GM12875 (cell line): ENCODE data around the gene MILR1.

Experiments used
- H3K4me3 ChIP-seq: one replicate; pipeline ENCODE4 v1.5.1; 2011; ENCODE audit warnings: low read depth, low read length, control low read depth
- TF ChIP-seq, protein P1 (sequence below): IDR thresholded peaks from 2 replicates; pipeline ENCODE4 v1.5.1; 2011; ENCODE audit warnings: low read depth, mild to moderate bottlenecking, control low read depth, inconsistent platforms, low read length, moderate library complexity, borderline replicate concordance; ENCODE audit not compliant: insufficient read depth

The MILR1 gene

DNA sequence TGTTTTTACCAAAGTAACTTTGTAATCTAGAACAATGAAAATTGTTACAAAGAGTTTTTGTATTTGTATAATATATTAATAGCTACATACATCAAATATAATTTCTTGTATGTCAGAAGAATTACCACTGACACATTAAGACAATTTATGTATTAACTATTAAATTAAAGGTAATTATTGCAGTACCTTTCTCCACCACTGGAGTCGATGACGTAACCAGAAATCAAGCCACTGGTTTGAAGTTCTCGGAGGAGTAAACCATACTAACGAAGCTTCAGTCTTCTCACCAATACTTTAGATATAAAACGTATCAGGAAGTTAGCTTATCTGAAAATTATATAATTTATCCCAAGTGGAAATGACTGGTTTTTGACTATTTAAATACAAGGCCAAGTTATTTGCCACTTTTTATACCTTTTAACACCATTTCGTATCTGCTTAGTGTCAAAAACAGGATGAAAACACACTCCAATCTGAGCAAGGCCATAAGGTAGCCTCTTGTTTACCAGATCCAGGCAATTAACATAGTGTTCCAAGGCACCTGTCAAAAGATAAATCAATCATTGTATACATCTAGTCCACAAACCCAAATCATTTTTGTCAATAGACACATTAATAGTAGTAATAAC is 43.7 kb downstream of the MILR1 start:
- TF ChIP-seq, protein P1, sequence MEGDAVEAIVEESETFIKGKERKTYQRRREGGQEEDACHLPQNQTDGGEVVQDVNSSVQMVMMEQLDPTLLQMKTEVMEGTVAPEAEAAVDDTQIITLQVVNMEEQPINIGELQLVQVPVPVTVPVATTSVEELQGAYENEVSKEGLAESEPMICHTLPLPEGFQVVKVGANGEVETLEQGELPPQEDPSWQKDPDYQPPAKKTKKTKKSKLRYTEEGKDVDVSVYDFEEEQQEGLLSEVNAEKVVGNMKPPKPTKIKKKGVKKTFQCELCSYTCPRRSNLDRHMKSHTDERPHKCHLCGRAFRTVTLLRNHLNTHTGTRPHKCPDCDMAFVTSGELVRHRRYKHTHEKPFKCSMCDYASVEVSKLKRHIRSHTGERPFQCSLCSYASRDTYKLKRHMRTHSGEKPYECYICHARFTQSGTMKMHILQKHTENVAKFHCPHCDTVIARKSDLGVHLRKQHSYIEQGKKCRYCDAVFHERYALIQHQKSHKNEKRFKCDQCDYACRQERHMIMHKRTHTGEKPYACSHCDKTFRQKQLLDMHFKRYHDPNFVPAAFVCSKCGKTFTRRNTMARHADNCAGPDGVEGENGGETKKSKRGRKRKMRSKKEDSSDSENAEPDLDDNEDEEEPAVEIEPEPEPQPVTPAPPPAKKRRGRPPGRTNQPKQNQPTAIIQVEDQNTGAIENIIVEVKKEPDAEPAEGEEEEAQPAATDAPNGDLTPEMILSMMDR = peak; percentile 14; the same call in 1 of the 2 replicates
- no peak overlapping the region for H3K4me3 ChIP-seq

DNA sequence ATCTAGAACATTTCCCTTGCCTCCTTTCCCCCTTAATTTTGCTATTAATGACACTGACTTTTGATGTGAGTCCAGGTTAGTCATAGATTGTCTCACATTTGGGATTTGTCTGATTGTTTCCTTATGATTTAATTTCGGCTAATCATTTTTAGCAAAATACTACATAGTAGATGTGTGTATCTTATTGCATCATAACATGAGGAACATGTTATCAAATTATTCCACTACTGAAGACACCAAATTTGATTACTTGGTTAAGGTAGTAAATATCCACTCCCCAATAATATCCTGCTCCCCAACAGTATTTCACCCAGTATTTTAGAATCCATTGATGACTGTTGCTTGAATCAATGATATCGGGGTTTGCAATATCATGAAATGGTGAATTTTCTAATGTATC is 45.2 kb downstream of the MILR1 start:
- TF ChIP-seq, protein P1 = no peak
- no peak overlapping the region for H3K4me3 ChIP-seq

DNA sequence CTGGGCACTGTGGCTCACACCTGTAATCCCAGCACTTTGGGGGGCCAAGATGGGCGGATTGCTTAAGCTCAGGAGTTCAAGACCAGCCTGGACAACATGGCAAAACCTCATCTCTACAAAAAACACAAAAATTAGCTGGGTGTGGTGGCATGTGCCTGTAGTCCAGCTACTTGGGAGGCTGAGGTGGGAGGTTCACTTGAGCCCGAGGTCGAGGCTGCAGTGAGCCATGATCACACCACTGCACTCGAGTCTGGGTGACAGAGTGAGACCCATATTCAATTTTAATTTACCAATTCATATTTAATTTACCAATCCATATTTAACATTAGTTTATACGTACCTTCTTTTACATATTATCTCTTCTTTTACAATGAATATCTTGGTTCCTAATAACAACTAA is 46.4 kb downstream of the MILR1 start:
- H3K4me3 ChIP-seq = peak overlapping the region; percentile 11

DNA sequence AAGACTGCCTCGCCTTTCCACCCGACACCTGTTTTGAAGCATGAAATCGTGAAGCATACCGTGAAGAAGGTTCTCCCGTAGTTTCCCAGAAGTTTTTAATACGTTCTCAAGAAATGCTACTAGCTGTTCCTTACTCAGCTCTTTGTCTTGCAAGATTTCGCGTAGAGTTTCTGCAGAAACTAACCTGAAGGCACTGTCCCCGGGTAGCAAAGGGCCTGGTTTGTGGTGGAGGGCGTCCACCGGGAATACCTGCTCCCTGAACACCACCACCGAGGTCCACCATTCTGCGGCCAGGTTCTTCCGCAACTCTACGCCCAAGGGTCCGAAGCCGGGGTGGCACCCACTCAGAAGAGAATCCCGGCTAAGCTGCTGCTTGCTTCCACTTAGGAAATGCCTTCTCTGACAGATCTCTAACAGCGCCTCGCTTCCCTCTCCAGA is 47.5 kb downstream of the MILR1 start:
- H3K4me3 ChIP-seq = peak overlapping the region; percentile 73
- TF ChIP-seq, protein P1 = no peak

DNA sequence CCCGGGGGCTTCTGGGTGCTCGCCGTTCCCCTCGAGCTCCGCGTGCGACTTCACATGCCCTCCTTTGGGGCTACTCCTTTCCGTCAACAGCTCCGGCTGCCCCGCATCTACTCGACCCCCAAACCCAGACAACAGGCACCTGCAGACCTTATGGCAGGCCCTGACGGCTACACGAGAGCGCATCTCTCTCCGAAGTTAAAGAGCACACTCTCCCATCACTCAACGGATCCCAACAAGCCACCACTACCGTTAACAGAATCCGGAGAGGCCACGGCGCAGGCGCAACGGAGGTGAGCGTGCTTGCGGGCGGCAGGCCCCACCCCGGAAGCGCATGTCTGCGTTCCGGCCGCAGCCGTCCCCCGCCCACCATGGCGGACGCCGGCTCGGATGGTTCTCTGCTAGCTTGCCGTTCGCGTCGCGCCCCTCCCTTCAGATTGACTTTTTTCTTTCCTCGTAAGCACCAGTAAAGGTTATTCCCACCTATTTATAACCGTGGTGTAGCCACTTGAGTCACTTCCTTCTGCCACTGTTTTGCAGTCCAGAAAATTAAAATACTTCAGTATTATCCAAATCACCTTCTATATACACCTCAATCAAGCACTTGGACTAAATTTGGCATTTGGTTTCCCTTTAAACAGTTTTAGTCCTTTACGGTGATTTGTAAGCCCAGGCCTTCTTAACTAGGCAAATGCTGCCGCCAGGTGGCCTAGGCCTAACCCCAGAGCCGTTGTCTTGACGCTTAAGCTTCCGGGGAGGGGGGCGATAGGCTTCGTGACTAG is 48.1 kb downstream of the MILR1 start, which contains the start of gene POLG2:
Gene POLG2 (minus strand): TSS at position 269 of the 779 bp plus-strand sequence. CDS start 86 bp downstream, at position 183.
- TF ChIP-seq, protein P1 = peak; percentile 61; the same call in 1 of the 2 replicates
- H3K4me3 ChIP-seq = peak within 1 kb of the TSS; percentile 73

DNA sequence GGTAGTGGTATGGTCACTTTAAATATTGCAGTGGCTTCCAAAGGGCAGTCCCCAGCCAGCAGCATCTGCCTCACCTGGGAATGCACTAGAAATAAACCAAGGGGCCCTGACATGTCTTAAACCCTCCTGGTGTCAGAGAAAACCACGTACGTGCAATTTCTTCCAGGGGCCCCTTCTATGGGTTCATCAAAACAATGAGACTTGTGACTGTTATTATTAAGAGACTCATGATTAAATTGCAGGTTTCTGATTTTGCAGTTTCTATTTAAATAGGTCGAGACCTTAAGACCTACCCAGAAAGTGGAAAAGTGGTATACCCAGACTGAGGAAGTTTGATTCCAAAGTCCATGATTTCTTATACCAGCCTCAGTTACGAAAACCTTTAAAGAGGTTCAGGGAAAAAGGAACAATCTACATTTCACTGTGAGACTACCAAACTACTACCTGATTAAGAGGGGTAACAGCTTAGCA is 48.7 kb downstream of the MILR1 start:
- TF ChIP-seq, protein P1 = no peak
- no peak overlapping the region for H3K4me3 ChIP-seq

DNA sequence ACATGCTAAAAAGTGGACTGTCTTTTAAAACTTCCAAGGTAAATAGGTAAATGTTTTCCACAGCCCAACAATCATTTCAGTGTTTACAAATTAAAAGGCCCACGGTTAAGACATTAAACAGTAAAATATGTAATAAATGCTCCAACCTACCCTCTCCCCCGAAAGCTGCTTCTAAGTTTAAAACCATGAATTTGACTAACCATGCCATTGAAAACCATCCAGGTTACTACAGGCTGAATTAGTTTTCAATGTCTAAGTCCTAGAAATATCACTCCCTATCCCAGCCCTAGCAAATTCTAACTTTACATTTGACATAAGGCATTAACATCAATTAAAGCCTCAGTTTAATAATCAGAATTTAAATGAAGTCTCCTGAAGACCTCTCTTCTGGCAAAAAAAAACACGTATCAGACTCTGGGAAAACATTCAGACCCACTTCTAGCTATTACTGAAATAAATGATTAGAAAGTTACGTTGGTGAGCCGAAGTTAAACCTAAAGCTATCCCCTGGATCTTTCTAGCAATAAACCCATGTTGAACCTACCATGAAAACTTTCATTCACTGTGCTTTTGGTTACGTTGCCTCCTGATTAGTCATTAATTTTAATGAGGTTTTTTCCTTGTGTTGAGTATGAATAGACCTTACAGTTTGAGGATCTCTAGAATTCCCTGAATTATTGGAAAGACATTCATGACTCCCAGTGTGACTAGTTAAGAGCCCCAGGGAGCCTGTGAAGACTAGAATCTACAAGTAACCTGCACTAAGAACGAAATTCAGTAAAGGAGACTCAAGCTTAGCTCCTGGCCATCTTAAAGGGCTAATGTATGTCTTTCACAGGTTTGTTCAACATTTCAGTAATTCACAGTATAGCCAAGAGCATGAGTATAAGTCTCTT is 49.6 kb downstream of the MILR1 start:
- no peak overlapping the region for H3K4me3 ChIP-seq
- TF ChIP-seq, protein P1 = no peak
